GM18909 (cell line): ENCODE measurements around the gene CHAC1.
A peak's percentile ranks its signal among the peaks of the same experiment; 100 is the strongest.

Experiments used
- ATAC-seq: cut with Tn5 transposase; IDR thresholded peaks from one replicate; pipeline ENCODE4 v1.9.1; 2021; ENCODE audit warnings: mild to moderate bottlenecking; ENCODE audit not compliant: unreplicated experiment, poor library complexity

CHAC1 gene

GRCh38 chr15:40922608-40923005, 30.7 kb upstream of the CHAC1 start:
- ATAC-seq = no peak

GRCh38 chr15:40923551-40923950, 29.7 kb upstream of the CHAC1 start:
- no peak for ATAC-seq

DNA sequence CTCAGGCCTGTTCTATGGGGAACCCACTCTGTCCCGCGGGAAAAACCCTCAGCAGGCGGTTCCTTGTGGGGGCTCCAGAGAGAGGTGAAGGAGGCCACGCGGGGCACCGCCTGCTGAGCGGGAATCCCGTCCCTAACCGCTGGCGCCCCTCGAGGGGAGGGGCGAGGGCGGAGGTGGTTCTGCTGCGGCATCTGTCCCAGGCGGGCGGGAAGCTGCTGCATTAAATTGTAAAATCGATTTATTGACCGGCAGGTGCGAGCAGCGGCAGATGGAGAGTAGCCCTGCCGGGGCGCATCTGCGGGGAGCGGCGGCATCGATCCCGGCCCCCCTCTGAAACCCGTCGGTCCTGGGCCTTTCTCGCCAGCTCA, 27.8 kb upstream of the CHAC1 start:
- no peak for ATAC-seq

DNA sequence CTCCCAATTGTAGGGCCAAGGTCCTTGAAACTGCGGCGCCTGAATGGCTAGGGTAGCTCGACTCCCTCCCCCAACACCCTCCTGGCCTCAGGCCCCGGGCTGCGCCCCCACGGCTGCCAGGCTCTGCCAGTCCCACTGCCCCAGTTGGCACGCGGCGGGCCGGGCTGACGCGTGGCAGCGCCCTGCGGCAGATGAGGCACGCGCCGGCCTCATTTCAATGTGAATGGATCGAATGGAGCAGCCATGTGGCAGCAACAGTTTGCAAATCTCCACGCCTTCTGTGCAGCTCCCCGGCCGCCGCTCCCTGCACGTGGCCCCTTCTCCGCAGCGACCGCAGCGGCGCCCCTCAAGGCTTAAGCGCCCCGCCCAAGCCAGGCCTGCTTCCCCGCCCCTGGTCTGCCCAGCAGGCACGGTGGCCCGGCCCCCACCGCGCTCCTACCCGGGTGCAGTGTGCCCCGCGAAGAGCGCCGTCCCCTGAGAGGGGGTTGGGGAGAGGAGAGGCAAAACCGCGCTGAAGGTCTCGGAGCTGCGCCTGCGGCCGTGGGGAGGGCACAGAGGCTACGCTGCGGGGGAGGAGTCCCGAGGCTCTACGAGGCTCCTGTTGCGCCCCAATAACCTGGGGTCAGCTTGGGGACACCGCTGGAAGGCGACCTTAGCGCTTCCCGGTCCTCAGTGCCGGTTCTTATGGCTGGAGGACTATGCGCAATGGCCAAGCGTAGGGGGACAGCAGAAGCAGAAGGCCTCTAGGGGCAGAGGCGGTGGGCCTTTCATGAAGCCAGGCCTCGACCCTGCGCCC, 27.2 kb upstream of the CHAC1 start:
- ATAC-seq = no peak

DNA sequence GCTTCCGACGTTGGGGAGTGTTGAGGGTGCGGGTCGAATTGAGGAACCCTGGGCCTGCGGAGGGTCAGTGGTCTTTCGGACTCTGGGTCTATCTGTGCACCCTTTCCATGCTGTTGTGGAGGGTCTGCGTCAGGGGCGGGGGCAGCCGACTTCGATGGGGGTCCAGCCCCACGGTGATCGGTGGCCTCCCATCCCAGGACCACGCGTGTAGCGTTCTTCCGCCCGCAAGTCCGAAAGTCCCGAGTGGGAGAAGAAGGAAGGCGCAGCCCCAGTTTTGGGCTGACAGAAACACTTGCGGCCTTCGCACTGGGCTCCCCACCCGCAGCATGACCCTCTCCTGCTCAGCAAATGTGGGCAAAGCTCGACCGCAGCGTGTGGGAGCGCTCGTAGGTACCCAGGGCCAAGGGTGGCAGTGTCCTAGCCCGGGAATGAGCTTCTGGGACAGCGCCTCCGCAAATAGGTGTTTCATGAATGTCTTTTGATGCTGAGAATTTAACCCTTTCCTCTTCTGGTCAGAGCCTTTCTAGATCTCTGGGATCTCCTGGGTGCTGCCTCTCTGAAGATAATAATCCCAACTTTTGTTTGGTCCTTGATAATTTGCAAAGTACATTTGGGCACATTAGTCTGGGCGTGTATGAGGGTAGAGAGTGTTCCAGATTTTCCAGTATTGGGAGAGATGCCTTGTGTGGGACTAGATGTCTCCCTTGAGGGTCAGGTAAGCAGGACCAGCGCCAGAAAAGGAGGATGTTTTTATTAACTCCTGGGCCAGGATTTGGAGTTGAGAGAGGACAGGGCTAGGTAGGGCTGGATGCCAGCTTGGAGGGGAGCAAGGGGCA, 26.4 kb upstream of the CHAC1 start:
- ATAC-seq = no peak

DNA sequence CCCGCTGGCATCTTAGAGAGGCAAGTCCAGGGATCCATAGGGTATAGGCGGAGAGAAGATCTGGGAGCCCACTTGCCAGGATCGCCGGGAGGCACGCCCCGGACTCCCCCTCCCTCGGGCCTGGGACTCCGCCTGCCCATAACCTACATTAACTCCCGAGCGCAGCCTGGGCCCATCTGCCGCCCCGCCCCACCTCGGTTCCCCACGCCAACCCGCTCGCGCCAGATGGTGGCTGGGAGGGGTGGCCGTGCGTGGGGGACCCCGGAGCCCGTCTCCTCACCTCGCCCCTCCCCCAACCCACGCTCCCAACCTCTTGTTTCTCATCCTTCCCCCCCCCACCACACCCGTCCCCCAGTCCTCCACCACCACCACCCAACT, 25.8 kb upstream of the CHAC1 start:
- ATAC-seq = no peak

- ATAC-seq = no peak
Observed at GRCh38 chr15:40927873-40928806, 25.1 kb upstream of the CHAC1 start.

GRCh38 chr15:40928821-40929659, 24.2 kb upstream of the CHAC1 start, which contains the start of gene DLL4:
TSS of gene DLL4 (plus strand) at chr15:40929340. CDS start at chr15:40929669, 329 bp downstream.
- peak; percentile 35 for ATAC-seq

DNA sequence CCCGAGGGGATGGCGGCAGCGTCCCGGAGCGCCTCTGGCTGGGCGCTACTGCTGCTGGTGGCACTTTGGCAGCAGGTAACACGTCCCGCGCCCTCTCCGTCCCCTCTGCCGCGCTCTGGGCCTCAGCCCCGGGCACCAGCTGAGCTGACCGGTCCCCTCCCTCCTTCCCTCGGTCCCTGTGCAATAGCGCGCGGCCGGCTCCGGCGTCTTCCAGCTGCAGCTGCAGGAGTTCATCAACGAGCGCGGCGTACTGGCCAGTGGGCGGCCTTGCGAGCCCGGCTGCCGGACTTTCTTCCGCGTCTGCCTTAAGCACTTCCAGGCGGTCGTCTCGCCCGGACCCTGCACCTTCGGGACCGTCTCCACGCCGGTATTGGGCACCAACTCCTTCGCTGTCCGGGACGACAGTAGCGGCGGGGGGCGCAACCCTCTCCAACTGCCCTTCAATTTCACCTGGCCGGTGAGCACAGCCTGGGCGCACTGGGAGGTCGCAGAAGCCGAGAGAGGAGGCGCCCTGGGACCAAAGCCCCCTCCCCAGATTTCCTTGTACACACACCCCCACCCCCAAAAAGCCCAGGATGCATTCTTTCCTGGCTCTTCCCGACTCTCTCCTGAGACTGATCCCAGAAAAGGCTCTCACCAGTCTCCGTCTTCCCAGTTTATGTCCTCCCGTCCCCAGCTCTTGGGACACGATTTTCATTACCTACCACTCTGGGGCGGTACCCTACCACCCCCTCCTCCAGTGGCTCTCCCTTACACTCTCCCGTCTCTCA, 23.4 kb upstream of the CHAC1 start:
- ATAC-seq = peak; percentile 9

GRCh38 chr15:40930430-40931299, 22.6 kb upstream of the CHAC1 start:
- ATAC-seq = no peak

DNA sequence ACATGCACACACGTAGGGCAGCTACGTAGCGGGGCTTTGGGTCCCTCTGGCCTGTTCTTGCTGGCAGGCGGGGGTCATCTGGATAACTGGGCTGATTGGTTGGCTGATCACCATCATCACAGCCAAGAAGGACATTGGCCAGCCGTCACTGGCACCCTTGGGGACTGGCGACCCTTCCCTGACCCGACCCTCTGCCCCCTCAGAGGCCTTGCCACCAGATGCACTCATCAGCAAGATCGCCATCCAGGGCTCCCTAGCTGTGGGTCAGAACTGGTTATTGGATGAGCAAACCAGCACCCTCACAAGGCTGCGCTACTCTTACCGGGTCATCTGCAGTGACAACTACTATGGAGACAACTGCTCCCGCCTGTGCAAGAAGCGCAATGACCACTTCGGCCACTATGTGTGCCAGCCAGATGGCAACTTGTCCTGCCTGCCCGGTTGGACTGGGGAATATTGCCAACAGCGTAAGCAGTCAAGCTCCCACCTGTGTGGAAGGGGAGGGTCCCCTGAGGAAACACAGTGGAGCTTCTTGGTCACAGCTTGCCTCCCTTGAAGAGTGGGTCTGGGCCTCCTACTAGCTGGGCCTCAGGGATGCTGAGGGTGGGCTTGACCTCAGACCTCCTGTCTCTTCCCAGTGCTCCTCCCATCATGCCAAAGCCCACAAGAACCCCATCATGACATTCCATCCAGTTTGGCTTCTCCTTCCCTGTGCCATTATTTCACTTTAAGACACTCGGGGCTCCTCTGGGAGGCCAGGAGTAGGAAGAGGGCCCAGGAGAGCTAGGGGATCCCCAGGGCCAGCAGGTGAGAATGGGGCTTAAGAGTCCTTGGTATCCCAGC, 21.8 kb upstream of the CHAC1 start:
- ATAC-seq = no peak

GRCh38 chr15:40932156-40932555, 21.1 kb upstream of the CHAC1 start:
- no peak for ATAC-seq

- no peak for ATAC-seq
Observed at GRCh38 chr15:40932649-40933516, 20.4 kb upstream of the CHAC1 start.

- no peak for ATAC-seq
Observed at GRCh38 chr15:40933517-40933902, 19.8 kb upstream of the CHAC1 start.

DNA sequence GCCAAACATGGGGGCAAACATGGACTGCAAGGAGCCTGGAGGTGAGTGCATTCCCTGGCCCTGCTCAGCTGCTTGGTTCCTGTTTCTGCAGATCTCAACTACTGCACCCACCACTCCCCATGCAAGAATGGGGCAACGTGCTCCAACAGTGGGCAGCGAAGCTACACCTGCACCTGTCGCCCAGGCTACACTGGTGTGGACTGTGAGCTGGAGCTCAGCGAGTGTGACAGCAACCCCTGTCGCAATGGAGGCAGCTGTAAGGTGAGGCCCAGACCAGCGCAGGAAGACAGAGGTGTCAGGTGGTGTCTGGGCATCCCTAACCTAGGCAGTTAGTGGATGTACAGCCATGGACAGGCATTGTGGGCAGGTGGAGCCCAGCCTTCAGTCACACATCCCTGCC, 18.8 kb upstream of the CHAC1 start:
- ATAC-seq = no peak

DNA sequence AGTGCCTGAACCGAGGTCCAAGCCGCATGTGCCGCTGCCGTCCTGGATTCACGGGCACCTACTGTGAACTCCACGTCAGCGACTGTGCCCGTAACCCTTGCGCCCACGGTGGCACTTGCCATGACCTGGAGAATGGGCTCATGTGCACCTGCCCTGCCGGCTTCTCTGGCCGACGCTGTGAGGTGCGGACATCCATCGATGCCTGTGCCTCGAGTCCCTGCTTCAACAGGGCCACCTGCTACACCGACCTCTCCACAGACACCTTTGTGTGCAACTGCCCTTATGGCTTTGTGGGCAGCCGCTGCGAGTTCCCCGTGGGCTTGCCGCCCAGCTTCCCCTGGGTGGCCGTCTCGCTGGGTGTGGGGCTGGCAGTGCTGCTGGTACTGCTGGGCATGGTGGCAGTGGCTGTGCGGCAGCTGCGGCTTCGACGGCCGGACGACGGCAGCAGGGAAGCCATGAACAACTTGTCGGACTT, 17.0 kb upstream of the CHAC1 start:
- no peak for ATAC-seq
